ENCODE data around the gene SVOPL.

DNA sequence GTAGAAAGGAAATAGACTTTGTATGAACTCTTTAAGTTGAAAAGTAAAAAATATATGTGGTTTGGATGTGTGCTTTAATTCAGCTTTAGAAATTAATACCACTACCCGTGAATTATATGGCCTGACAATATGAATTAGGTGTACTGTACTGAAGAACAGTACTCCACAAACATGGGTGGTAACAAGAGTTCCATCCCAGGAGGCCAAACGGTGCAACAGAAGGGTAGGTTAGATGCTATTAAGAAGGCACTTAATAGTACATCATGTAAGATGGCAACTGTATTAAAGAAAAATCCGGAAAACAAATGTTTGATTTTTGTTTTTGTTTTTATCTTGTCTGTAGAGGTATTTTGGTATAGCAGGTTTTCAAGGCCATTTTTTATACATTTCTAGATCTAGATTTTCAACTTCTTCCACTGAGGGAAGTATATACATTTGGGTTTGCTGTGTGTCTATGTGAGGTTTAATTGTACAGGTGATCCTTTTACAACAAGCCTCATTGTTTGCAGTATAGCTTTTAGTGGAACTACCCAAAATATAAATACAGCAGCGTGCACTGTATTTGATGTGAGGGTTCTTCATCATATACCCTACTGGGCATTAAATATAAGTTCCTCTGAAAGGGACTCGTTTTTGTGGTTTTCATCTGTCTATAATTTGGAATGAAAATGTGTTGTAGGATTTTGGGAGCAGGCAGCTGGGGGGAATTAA is 115.7 kb downstream of the SVOPL start:
- TF ChIP-seq CTCF (IDR thresholded peaks at IDR 0.05) (no peak), POLR2A (IDR thresholded peaks at IDR 0.05) (no peak)
